HEK293T (cell line): ENCODE measurements around the gene FKBP5.

ENCODE experiments used
- ARNT ChIP-seq: fragments of 450-650 bp; IDR thresholded peaks from 2 replicates; pipeline ENCODE4 v1.6.1; 2017; ENCODE audit warnings: mild to moderate bottlenecking
- CTBP1 ChIP-seq: fragments of 450-650 bp; IDR thresholded peaks from 2 replicates; pipeline ENCODE4 v1.6.1; 2016; ENCODE audit warnings: borderline replicate concordance
- FOXA1 ChIP-seq: fragments of 450-650 bp; IDR thresholded peaks from 2 replicates; pipeline ENCODE4 v1.6.1; 2016; ENCODE audit warnings: mild to moderate bottlenecking
- FOXM1 ChIP-seq: fragments of 450-650 bp; IDR thresholded peaks from 2 replicates; pipeline ENCODE4 v1.6.1; 2017; ENCODE audit warnings: mild to moderate bottlenecking, borderline replicate concordance
- PKNOX1 ChIP-seq: fragments of 450-650 bp; IDR thresholded peaks from 2 replicates; pipeline ENCODE4 v1.6.1; 2016

GRCh38 chr6:35642471-35643161, 46.1 kb downstream of the FKBP5 start:
- TF ChIP-seq FOXA1 (no peak), FOXM1 (no peak), ARNT (no peak), PKNOX1 (no peak), CTBP1 (no peak)
